ENCODE results near the gene ST6GALNAC6.
"Not testable (repeated sequence)": the region's sequence is repeated elsewhere in the genome, so short reads cannot be mapped to it uniquely, and the experiment has no call there.

ST6GALNAC6 gene

DNA sequence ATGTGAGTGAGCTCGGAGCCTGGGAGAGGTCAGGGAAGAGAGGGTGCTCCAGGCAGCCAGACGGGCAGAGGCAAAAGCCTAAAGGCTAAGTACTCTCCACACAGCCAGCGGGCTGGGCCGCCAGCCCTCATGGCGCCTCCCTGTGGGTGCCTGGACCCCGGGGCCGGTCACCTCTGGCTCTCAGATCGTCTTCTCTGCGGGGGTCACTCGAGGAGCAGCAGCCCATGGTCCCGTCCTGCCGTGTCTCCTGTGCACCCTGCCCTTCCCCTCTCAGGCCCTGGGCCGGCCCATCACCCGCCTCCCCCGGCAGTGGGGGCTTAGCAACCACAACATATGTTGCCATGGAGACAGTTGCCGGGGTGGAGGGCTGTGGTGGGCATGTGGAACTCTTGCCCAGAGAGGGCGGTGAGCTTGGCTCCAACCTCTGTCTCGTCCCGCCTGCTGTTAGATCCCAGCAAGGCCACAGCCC lies 26.1 kb downstream of the ST6GALNAC6 start:
- DNase-seq (ENCODE audit: low read depth) = no peak

DNA sequence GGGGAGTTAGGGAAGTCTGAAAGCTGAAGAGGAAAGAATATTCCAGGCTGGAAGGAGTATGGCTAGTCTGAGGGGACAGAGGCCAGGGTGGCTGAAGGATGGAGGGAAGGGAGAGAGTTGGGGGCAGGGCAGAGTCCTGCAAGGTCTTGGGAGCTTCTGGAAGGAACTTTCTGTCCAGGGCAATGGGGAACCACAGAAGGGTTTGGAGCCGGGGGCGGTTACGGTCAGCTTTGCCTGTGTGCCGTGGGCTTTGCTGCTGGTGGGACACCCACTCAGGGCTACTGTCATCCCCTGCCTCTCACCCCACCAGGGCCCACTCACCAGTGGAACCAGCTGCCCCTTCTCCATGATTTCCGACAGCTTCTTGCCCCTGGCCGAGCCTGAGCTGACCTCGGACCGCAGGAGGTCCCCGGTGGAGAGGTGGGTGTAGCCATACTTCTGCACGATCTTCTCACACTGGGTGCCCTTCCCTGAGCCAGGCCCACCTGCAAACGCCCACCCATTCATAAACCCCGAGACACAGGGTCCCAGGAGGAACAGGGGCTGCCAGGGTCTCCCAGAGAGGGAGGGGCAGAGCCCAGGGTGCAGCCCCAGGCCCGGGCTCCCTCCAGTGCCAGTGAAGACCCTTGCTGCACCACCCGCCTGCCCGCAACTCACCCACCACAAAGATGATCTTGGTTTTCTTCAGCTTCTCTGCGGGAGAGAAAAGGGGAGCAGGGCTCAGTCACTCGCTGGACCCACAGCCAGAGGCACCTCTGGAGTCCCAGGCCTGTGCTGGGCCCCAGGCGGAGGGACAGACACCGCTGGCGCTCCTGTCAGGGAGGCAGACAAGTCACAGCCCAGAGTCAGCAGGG lies 26.8 kb downstream of the ST6GALNAC6 start:
- DNase-seq (ENCODE audit: low read depth) = no peak

- no peak for DNase-seq (ENCODE audit: low read depth)
Observed at GRCh38 chr9:127871531-127871930, 27.9 kb downstream of the ST6GALNAC6 start.

DNA sequence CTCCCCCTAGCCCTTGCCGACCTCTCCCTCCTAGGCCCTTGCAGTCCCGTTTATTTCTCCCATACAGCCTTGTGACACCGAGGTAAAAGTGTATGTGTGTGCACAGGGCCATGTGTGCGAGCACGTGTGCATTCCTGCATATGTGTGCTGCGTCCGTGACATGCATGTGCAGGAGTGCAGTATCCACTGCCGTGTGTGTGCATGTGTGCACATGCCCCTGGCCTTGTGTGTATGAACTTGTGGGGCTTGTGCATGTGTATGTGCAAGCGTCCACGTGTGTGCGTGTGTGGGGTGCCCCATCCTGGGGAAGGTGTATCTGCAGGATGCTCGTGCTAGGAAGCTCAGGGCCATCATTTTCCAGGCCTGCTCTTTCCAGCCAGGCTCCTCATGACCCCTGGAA lies 28.5 kb downstream of the ST6GALNAC6 start:
- no peak for DNase-seq (ENCODE audit: low read depth)

- DNase-seq (ENCODE audit: low read depth) = not testable (repeated sequence)
Observed at GRCh38 chr9:127870153-127870491, 29.3 kb downstream of the ST6GALNAC6 start.

DNA sequence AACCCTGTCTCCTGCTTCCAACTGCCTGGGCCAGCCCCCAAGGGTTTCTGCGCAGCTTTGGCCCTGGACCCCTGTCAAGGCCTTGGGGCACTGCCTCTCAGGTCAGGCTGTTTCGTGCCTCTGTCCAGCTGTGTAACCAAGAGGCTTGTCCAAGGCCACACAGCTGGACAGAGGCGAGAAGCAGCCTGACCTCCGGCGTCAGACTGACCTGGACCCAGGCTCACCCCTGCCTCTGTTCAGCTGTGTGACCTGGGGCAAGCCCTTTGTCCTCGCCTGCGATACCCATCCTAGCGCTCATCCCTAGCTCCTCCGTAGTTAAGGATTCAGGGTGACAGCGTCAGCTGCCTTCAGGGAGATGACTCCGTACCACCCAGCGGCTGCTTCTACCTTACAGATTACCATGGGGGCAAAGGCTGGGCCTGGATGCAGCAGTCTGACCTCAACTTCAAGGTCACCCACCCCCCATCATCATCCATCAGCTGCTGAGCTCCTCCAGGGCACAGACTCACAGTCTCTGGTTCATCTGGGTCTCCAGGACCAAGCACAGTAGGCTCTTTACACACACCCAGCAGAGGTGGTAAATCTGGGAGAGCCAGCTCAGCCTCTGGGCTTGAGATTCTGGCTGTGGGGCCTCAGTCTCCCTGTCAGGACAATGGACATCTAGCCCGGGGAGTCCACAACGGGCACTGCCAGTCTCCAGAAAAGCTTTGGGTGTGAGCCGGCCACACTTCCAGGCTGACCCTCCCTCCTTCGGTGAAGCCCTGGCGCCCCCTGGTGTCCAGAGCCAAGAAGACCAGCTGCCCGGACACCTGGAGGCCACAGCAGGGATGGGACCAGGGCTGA lies 29.9 kb downstream of the ST6GALNAC6 start:
- peak; percentile 50 for DNase-seq (ENCODE audit: low read depth)

GRCh38 chr9:127868278-127868902 lies 31.0 kb downstream of the ST6GALNAC6 start:
- no peak for DNase-seq (ENCODE audit: low read depth)

DNA sequence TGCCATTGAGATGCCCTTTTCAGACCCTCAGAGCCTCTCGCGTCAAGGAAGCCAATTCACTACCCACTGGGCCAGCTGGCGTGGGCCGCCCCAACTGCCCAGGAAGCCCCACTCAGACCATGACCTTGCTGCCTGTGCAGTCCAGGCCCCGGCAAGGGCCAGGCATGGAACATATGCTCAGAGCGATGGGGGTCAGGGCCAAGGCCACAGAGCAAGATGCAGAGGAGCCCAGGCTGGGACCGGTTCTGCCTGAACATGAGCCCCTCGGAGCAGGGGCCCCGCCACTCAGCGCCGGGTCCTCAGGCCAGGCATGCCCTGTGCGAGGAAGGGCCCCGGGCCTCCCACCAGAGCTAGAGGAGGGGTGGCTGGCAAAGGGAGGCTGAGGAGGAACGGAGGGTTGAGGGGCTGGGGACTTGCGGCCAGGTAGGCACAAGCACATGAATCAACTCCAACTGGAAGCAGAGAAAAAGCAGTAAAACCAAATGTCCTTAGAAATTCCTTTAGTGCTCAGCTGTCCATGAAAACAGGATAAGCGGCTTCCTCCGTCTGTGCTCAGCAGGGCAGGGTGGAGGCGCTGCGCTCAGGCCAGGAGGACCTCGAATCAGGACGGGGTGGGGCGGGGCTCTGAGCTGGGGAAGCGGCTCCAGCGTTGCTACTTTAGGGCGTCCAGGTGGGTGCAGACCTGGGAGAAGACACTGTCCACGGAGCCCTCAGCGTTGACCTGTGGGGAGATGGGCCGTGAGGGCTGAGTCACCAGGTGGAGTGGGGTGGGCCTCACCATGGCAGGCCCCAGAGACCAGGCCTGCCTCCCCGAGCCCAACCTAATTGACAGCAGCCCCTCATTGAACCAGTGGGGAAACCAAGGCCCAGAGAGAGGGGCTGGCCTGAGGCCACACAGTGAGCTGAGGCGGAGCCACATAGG lies 31.8 kb downstream of the ST6GALNAC6 start:
- no peak for DNase-seq (ENCODE audit: low read depth)

GRCh38 chr9:127866535-127866934 lies 32.9 kb downstream of the ST6GALNAC6 start:
- DNase-seq (ENCODE audit: low read depth) = no peak

GRCh38 chr9:127865645-127866464 lies 33.5 kb downstream of the ST6GALNAC6 start:
- DNase-seq (ENCODE audit: low read depth) = no peak

DNA sequence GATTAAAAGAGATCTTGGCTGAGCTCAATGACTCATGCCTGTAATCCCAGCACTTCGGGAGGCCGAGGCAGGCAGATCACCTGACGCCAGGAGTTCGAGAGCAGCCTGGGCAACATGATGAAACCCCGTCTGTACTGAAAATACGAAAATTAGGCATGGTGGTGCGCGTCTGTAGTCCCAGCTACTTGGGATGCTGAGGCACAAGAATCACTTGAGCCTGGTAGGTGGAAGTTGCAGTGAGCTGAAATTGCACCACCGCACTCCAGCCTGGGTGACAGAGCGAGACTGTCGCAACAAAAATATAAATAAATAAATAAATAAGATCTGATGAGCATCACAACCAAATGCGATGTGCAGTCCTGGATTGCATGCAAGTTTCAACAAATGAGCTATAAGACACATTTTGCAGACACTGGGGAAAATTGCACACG lies 36.2 kb downstream of the ST6GALNAC6 start:
- no peak for DNase-seq (ENCODE audit: low read depth)

GRCh38 chr9:127862075-127863011 lies 37.1 kb downstream of the ST6GALNAC6 start:
- DNase-seq (ENCODE audit: low read depth) = no peak

DNA sequence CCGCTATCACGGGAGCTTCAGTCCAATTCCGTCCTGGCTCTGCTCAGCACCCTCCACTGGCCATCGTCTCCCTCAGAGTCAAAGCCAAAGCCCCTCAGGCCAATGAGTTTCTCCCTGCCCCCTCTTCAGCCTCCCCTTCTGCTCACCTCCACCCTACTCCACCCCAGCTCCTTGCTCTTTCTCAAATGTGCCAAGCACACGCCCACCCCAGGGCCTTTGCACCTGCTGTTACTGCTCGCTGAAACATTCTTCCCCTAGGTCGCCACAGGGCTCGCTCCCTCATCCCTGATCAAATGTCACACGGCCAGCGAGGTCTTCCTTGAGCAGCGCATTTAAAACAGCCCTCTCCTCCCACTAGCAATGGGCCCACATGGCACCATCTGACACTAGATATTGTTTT lies 38.6 kb downstream of the ST6GALNAC6 start:
- no peak for DNase-seq (ENCODE audit: low read depth)

DNA sequence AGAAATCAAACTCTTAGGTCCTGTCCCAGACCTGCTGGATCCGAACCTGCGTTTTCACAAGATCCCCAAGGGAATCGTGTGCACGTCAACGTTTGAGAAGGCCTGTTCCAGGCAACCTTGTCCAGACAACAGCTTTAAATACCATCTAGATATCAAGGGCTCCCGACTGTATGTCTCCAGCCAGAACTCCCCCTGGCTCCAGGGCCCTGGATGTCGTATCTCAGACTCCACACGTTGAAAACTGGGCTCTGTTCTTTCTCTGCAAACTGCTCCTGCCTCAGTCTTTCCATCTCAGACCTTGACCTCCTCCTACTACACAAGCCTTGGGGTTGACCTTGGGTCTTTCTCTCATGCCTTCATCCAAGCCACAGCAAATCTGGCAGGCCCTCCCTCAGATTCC lies 39.1 kb downstream of the ST6GALNAC6 start:
- DNase-seq (ENCODE audit: low read depth) = no peak

DNA sequence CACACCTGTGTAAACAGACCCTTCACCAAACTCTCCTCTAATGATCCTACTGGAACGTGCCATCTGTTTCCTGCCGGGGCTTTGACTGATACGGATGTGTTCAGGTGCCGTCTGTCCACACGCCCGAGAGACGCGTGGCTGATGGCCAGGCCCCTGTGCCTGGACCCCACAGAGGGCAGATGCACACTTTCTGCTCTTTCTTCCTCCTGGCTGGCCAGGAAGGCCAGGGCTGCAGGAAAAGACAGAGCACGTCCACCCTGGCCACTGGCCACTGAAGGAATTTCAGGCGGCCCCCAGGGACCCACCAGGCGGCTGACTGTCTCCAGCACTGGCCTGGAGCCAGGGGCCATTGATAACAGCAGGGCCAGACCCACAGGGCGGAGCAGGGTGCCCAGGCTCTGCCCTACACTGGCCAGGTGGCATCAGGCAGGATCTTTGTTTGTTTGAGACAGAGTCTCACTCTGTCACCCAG lies 41.3 kb downstream of the ST6GALNAC6 start:
- DNase-seq (ENCODE audit: low read depth) = no peak

DNA sequence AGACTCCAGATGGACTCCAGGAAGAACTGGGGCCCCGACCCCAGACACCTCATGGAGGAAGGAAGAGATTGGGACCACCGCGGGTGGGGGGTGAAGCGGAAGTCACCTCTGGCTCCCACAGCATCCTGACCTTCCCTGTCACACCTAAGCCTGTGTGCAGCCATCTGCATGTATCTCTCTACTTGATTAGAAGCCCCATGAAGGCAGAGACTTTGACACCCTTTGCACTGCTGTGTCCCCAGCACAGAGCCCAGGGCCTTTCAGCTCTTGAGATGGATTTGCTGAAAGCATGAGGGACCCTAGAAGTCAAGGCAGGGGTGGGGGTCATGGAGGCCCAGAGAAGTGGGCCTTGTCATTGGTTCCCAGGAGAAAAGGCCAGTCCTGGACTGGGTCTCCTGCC lies 42.1 kb downstream of the ST6GALNAC6 start:
- no peak for DNase-seq (ENCODE audit: low read depth)

DNA sequence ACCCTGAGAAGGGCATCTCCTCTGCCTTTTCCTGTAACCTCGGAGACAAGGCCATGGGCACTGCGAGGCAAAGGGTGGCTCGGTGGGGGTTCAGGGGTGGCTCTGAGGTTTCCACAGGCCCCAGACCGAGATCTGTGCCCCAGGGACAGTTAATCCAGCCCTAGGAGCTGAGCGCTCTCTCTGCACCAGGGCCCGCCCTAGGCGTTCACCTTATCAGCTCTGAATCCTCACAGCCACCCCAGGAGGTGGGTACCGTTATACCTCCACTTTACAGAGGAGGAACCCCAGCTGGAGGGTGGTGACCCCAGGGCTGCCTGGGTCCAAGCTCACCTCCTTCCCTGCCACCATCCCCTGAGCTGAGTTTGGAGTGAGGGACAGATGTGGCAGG lies 42.7 kb downstream of the ST6GALNAC6 start:
- DNase-seq (ENCODE audit: low read depth) = no peak

DNA sequence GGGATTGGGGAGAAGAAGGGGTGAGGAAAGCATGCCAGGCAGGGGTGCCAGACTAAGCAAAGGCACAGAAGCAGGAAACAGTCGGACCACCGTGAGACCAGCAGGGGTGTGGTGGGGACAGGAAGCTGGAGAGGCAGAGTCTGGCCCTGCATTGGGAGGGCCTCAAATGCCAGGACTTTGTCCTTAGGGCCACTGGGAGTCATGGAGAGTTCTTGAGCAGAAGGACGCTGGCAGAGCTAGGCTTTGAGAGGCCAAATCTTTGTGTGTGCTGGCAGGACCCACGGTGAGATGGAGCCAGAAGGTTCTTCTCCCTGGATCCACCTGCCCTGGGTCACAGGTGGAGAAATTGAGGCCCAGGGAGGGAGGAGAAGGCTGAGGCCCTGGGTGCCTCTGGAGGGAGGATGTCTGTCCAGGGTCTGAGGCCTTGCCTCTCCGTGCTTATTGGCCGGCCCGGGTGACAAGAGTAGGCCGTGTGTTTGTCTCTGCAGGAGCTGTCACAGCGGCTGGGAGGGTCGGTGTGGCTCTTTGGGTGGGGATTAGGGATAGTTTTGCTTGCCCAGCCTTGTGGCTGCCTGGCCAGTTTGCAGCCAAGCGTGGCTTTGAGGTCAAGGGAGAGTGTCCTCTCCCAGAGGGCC lies 43.2 kb downstream of the ST6GALNAC6 start:
- DNase-seq (ENCODE audit: low read depth) = no peak

DNA sequence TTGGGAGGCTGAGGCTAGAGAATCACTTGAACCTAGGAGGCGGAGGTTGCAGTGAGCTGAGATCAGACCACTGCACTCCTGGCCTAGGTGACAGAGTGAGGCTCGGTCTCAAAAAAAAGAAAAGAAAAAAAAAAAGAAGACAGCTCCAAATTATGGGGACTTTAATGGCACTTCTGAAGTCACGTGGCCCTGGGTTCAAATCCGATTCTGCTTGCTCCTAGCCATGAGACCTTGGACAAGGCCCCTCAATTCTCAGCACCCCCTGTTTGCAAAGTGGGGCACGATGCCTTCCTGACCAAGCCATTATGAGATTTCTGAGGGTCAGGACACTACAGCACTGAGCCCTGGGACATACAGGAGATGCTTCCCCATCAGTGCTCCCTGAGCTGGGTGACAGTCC lies 43.9 kb downstream of the ST6GALNAC6 start:
- DNase-seq (ENCODE audit: low read depth) = no peak

Data from HS-27A (cell line).